ENCODE results near the gene PIK3R5. TPM values are rescaled to one million over a fixed set of nuclear protein-coding genes. Genes with fewer than 3 reads are reported as not detected.
"Not testable (repeated sequence)": the region's sequence is repeated elsewhere in the genome, so short reads cannot be mapped to it uniquely, and the experiment has no call there.

Gene PIK3R5
- total RNA-seq, 2 donors from 2014 or later = 32.2 to 46.9 TPM

GRCh38 chr17:8991514-8992285, 26.2 kb upstream of the PIK3R5 start:
- ATAC-seq (peak; percentile 65 to 80), DNase-seq (ENCODE audit: low spot score in 2 of 2) (peak in 1 of 2 donors; percentile 78)
- Mint-ChIP-seq H3K27ac (peak overlapping the region in 1 of 2 donors; percentile 44), H3K9me3 (peaks cover 0 to 8% of the 10 kb centered on the region in 2 donors), H3K36me3 (peaks cover 0 to 7% of the 10 kb centered on the region in 2 donors)

GRCh38 chr17:8988263-8988935, 22.9 kb upstream of the PIK3R5 start:
- not testable (repeated sequence) for H3K27ac Mint-ChIP-seq; DNase-seq (ENCODE audit: low spot score in 2 of 2); ATAC-seq
- H3K9me3 Mint-ChIP-seq = peaks cover 0 to 15% of the 10 kb centered on the region in 2 donors
- peaks cover 0 to 22% of the 10 kb centered on the region in 2 donors for H3K36me3 Mint-ChIP-seq

GRCh38 chr17:8986295-8986694, 20.8 kb upstream of the PIK3R5 start:
- DNase-seq (ENCODE audit: low spot score in 2 of 2) = no peak
- Mint-ChIP-seq H3K27ac (peak overlapping the region in 1 of 2 donors; percentile 2), H3K36me3 (peaks cover 0 to 22% of the 10 kb centered on the region in 2 donors), H3K9me3 (peaks cover 0 to 15% of the 10 kb centered on the region in 2 donors)
- no peak for ATAC-seq

- Mint-ChIP-seq H3K27ac (peak overlapping the region in 1 of 2 donors; percentile 2), H3K9me3 (peaks cover 0 to 15% of the 10 kb centered on the region in 2 donors), H3K36me3 (peaks cover 0 to 22% of the 10 kb centered on the region in 2 donors)
- ATAC-seq = peak in 1 of 2 donors; percentile 69
- DNase-seq (ENCODE audit: low spot score in 2 of 2) = no peak
Observed at GRCh38 chr17:8985054-8985701, 19.7 kb upstream of the PIK3R5 start.

GRCh38 chr17:8984225-8984624, 18.7 kb upstream of the PIK3R5 start:
- not testable (repeated sequence) for DNase-seq (ENCODE audit: low spot score in 2 of 2); ATAC-seq; H3K27ac Mint-ChIP-seq
- Mint-ChIP-seq H3K36me3 (peaks cover 0 to 22% of the 10 kb centered on the region in 2 donors), H3K9me3 (peaks cover 0 to 15% of the 10 kb centered on the region in 2 donors)

GRCh38 chr17:8981443-8981842, 15.9 kb upstream of the PIK3R5 start:
- H3K9me3 Mint-ChIP-seq = peaks cover 0 to 7% of the 10 kb centered on the region in 2 donors
- H3K27ac Mint-ChIP-seq = no peak overlapping the region
- DNase-seq (ENCODE audit: low spot score in 2 of 2) (no peak), ATAC-seq (no peak)
- peaks cover 0 to 14% of the 10 kb centered on the region in 2 donors for H3K36me3 Mint-ChIP-seq

- ATAC-seq (no peak), DNase-seq (ENCODE audit: low spot score in 2 of 2) (no peak)
- no peaks in the 10 kb centered on the region for H3K9me3 Mint-ChIP-seq
- no peaks in the 10 kb centered on the region for H3K36me3 Mint-ChIP-seq
- H3K27ac Mint-ChIP-seq = no peak overlapping the region
Observed at GRCh38 chr17:8979715-8980114, 14.2 kb upstream of the PIK3R5 start.

GRCh38 chr17:8976638-8977037, 11.1 kb upstream of the PIK3R5 start:
- no peak for DNase-seq (ENCODE audit: low spot score in 2 of 2)
- H3K9me3 Mint-ChIP-seq = peaks cover 3 to 8% of the 10 kb centered on the region in 2 donors
- peaks cover 0 to 4% of the 10 kb centered on the region in 2 donors for H3K36me3 Mint-ChIP-seq
- no peak for ATAC-seq
- H3K27ac Mint-ChIP-seq = no peak overlapping the region

- DNase-seq (ENCODE audit: low spot score in 2 of 2) = no peak
- Mint-ChIP-seq H3K36me3 (peaks cover 0 to 4% of the 10 kb centered on the region in 2 donors), H3K9me3 (peaks cover 9 to 10% of the 10 kb centered on the region in 2 donors), H3K27ac (no peak overlapping the region)
- no peak for ATAC-seq
Observed at GRCh38 chr17:8975091-8975725, 9.7 kb upstream of the PIK3R5 start.

- ATAC-seq = no peak
- peaks cover 13 to 30% of the 10 kb centered on the region in 2 donors for H3K36me3 Mint-ChIP-seq
Observed at GRCh38 chr17:8969901-8970300, 4.4 kb upstream of the PIK3R5 start.

GRCh38 chr17:8968503-8968902, 3.0 kb upstream of the PIK3R5 start:
- Mint-ChIP-seq H3K9me3 (peaks cover 19 to 29% of the 10 kb centered on the region in 2 donors), H3K27ac (peak overlapping the region; percentile 45 to 76), H3K36me3 (peaks cover 19 to 33% of the 10 kb centered on the region in 2 donors)
- ATAC-seq = peak; percentile 10 to 42
- no peak for DNase-seq (ENCODE audit: low spot score in 2 of 2)

More at GRCh38 chr17:8969901-8970300, 4.4 kb upstream of the PIK3R5 start:
- H3K9me3 Mint-ChIP-seq = peaks cover 19 to 29% of the 10 kb centered on the region in 2 donors
- H3K27ac Mint-ChIP-seq = no peak overlapping the region
- DNase-seq (ENCODE audit: low spot score in 2 of 2) = no peak

GRCh38 chr17:8967861-8968260, 2.4 kb upstream of the PIK3R5 start:
- Mint-ChIP-seq H3K9me3 (peaks cover 19 to 29% of the 10 kb centered on the region in 2 donors), H3K36me3 (peaks cover 22 to 39% of the 10 kb centered on the region in 2 donors), H3K27ac (peak overlapping the region; percentile 37 to 76)
- DNase-seq (ENCODE audit: low spot score in 2 of 2) = no peak
- ATAC-seq = no peak

- ATAC-seq (no peak), DNase-seq (ENCODE audit: low spot score in 2 of 2) (no peak)
- H3K36me3 Mint-ChIP-seq = peaks cover 23 to 39% of the 10 kb centered on the region in 2 donors
- peak overlapping the region in 1 of 2 donors; percentile 59 for H3K27ac Mint-ChIP-seq
- peaks cover 19 to 23% of the 10 kb centered on the region in 2 donors for H3K9me3 Mint-ChIP-seq
Observed at GRCh38 chr17:8966926-8967325, 1.4 kb upstream of the PIK3R5 start.

GRCh38 chr17:8964801-8965393, 610 bp downstream of the PIK3R5 start:
- Mint-ChIP-seq H3K9me3 (peaks cover 10 to 19% of the 10 kb centered on the region in 2 donors), H3K27ac (peak overlapping the region; percentile 40 to 73), H3K36me3 (peaks cover 25 to 56% of the 10 kb centered on the region in 2 donors)
- ATAC-seq (peak; percentile 53 to 55), DNase-seq (ENCODE audit: low spot score in 2 of 2) (peak in 1 of 2 donors; percentile 61)

- peak overlapping the region; percentile 73 to 93 for H3K27ac Mint-ChIP-seq
- H3K9me3 Mint-ChIP-seq = peaks cover 10 to 14% of the 10 kb centered on the region in 2 donors
- ATAC-seq = peak; percentile 34 to 48
- H3K36me3 Mint-ChIP-seq = peaks cover 36 to 63% of the 10 kb centered on the region in 2 donors
- no peak for DNase-seq (ENCODE audit: low spot score in 2 of 2)
Observed at GRCh38 chr17:8963647-8964258, 1.8 kb downstream of the PIK3R5 start.
